WTC11 (cell line): ENCODE results near the gene FREM1. TPM values are rescaled to one million over a fixed set of nuclear protein-coding genes. Genes with fewer than 3 reads are reported as not detected.

ENCODE experiments used
- ATAC-seq: fragments of 200-7000 bp; cut with Tn5 transposase; 2 replicates; pipeline ENCODE4 v1.10.0; 2021; ENCODE audit warnings: mild to moderate bottlenecking, moderate library complexity
- Bru-seq: library from RNA; stranded (reverse); fragments of 400-500 nt; gene quantifications from one replicate; lab custom pipeline; 2021; lab: Mats Ljungman, UMichigan
- CTCF ChIA-PET: fragments of 300-600 bp; sonication (Branson Sonifier 250); formaldehyde crosslinking; loops from one replicate; lab custom pipeline; 2021; ENCODE audit warnings: antibody characterized with exemption; lab: Charles Lee
- POLR2A ChIA-PET: fragments of 350-600 bp; sonication (Branson Sonifier 250); formaldehyde crosslinking; loops from one replicate; lab custom pipeline; 2021; ENCODE audit warnings: antibody characterized with exemption; lab: Charles Lee
- DNase-seq: peaks from one replicate; pipeline ENCODE4 v3.0.0; 2021; ENCODE audit warnings: low spot score
- H3K27ac Mint-ChIP-seq: 2 replicates; pipeline ENCODE4 v1.8.0; 2021; ENCODE audit warnings: mixed read lengths
- H3K27me3 Mint-ChIP-seq: 2 replicates; pipeline ENCODE4 v1.8.0; 2021; ENCODE audit warnings: low read depth, mild to moderate bottlenecking, moderate library complexity, mixed read lengths
- H3K36me3 Mint-ChIP-seq: 2 replicates; pipeline ENCODE4 v1.8.0; 2021; ENCODE audit warnings: mixed read lengths
- H3K4me1 Mint-ChIP-seq: 2 replicates; pipeline ENCODE4 v1.8.0; 2022; ENCODE audit warnings: mixed read lengths
- H3K4me3 Mint-ChIP-seq: 2 replicates; pipeline ENCODE4 v1.8.0; 2021; ENCODE audit warnings: mild to moderate bottlenecking, moderate library complexity, mixed read lengths
- H3K9me3 Mint-ChIP-seq: 2 replicates; pipeline ENCODE4 v1.8.0; 2021; ENCODE audit warnings: mixed read lengths
- AR ChIP-seq: fragments of 250-450 bp; sonication (Bioruptor Pico); IDR thresholded peaks from 2 replicates; pipeline ENCODE4 v1.9.0; 2021; ENCODE audit warnings: mild to moderate bottlenecking
- CREM ChIP-seq: sonication (generic); formaldehyde crosslinking; IDR thresholded peaks from 2 replicates; pipeline ENCODE4 v1.8.1; 2022; ENCODE audit warnings: mild to moderate bottlenecking, missing genetic modification reagents, moderate library complexity
- ELF4 ChIP-seq: sonication (generic); formaldehyde crosslinking; IDR thresholded peaks from 2 replicates; pipeline ENCODE4 v1.8.1; 2022; ENCODE audit warnings: low read depth, mild to moderate bottlenecking, moderate library complexity, missing genetic modification reagents
- ERG ChIP-seq: fragments of 250-450 bp; sonication (Bioruptor Pico); IDR thresholded peaks from 2 replicates; pipeline ENCODE4 v1.8.0; 2021; ENCODE audit warnings: mild to moderate bottlenecking
- ETV6 ChIP-seq: sonication (generic); formaldehyde crosslinking; IDR thresholded peaks from 2 replicates; pipeline ENCODE4 v1.8.1; 2022; ENCODE audit warnings: mild to moderate bottlenecking, missing genetic modification reagents
- FOXK1 ChIP-seq: sonication (generic); formaldehyde crosslinking; IDR thresholded peaks from 2 replicates; pipeline ENCODE4 v1.8.0; 2022; ENCODE audit warnings: mild to moderate bottlenecking, moderate library complexity, missing genetic modification reagents
- HMGA2 ChIP-seq: fragments of 250-450 bp; sonication (Bioruptor Pico); IDR thresholded peaks from 2 replicates; pipeline ENCODE4 v1.4.0; 2021; ENCODE audit warnings: mild to moderate bottlenecking, moderate library complexity
- JAZF1 ChIP-seq: fragments of 250-450 bp; sonication (Bioruptor Pico); IDR thresholded peaks from 2 replicates; pipeline ENCODE4 v1.9.0; 2021; ENCODE audit warnings: moderate library complexity, mild to moderate bottlenecking, inconsistent platforms
- MYBL2 ChIP-seq: sonication (generic); formaldehyde crosslinking; IDR thresholded peaks from 2 replicates; pipeline ENCODE4 v1.8.1; 2023; ENCODE audit warnings: mild to moderate bottlenecking, moderate library complexity, missing genetic modification reagents
- NR2C2 ChIP-seq: sonication (generic); formaldehyde crosslinking; IDR thresholded peaks from 2 replicates; pipeline ENCODE4 v1.8.0; 2022; ENCODE audit warnings: mild to moderate bottlenecking, missing genetic modification reagents
- SMAD4 ChIP-seq: sonication (generic); formaldehyde crosslinking; IDR thresholded peaks from 2 replicates; pipeline ENCODE4 v1.8.0; 2022; ENCODE audit warnings: mild to moderate bottlenecking, missing genetic modification reagents
- SP1 ChIP-seq: sonication (generic); formaldehyde crosslinking; conservative IDR thresholded peaks from 2 replicates; pipeline ENCODE4 v1.8.1; 2022; ENCODE audit warnings: missing genetic modification reagents
- USF1 ChIP-seq: sonication (generic); formaldehyde crosslinking; IDR thresholded peaks from 2 replicates; pipeline ENCODE4 v1.8.0; 2022; ENCODE audit warnings: mild to moderate bottlenecking, missing genetic modification reagents
- ZNF396 ChIP-seq: fragments of 250-450 bp; sonication (Bioruptor Pico); IDR thresholded peaks from 2 replicates; pipeline ENCODE4 v1.8.0; 2021; ENCODE audit warnings: mild to moderate bottlenecking, moderate library complexity, borderline replicate concordance
- long read RNA-seq, 3 experiments: library from RNA in 1 of 3; library from capped mRNA in 1 of 3; library from polyadenylated mRNA in 1 of 3; unstranded in 2 of 3; stranded (forward) in 1 of 3; transcript quantifications; one replicate each; pipeline ENCODE4 v2.0.0, GENCODE V29; 2021
- total RNA-seq: library from RNA; stranded (reverse); gene quantifications from 3 replicates; pipeline ENCODE4 v1.2.3, GENCODE V29; 2021
- TF ChIP-seq, protein P1 (sequence below): sonication (generic); formaldehyde crosslinking; IDR thresholded peaks from 2 replicates; pipeline ENCODE4 v1.8.1; 2023; ENCODE audit warnings: mild to moderate bottlenecking, missing genetic modification reagents, moderate library complexity
- TF ChIP-seq, protein P2 (sequence below): sonication (generic); formaldehyde crosslinking; IDR thresholded peaks from 2 replicates; pipeline ENCODE4 v1.8.0; 2022; ENCODE audit warnings: mild to moderate bottlenecking, missing genetic modification reagents
- TF ChIP-seq, protein P3 (sequence below): sonication (generic); formaldehyde crosslinking; IDR thresholded peaks from 2 replicates; pipeline ENCODE4 v1.8.1; 2023; ENCODE audit warnings: mild to moderate bottlenecking, missing genetic modification reagents

The FREM1 gene, protein sequence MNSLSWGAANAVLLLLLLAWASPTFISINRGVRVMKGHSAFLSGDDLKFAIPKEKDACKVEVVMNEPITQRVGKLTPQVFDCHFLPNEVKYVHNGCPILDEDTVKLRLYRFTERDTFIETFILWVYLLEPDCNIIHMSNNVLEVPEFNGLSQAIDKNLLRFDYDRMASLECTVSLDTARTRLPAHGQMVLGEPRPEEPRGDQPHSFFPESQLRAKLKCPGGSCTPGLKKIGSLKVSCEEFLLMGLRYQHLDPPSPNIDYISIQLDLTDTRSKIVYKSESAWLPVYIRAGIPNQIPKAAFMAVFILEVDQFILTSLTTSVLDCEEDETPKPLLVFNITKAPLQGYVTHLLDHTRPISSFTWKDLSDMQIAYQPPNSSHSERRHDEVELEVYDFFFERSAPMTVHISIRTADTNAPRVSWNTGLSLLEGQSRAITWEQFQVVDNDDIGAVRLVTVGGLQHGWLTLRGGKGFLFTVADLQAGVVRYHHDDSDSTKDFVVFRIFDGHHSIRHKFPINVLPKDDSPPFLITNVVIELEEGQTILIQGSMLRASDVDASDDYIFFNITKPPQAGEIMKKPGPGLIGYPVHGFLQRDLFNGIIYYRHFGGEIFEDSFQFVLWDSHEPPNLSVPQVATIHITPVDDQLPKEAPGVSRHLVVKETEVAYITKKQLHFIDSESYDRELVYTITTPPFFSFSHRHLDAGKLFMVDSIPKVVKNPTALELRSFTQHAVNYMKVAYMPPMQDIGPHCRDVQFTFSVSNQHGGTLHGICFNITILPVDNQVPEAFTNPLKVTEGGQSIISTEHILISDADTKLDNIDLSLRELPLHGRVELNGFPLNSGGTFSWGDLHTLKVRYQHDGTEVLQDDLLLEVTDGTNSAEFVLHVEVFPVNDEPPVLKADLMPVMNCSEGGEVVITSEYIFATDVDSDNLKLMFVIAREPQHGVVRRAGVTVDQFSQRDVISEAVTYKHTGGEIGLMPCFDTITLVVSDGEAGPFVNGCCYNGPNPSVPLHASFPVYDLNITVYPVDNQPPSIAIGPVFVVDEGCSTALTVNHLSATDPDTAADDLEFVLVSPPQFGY (N-terminal part only)
- 2.8 to 3.6 TPM (median 3.0 TPM) in 3 replicates for total RNA-seq
- Bru-seq, nascent RNA = percentile 48 among the genes with signal in this experiment
- long read RNA-seq, experiment 1 = 0 reads
- long read RNA-seq, experiment 2, partial matches to known transcripts = 2 of 6 reads
- long read RNA-seq, experiment 2, other reads (novel, unspliced or antisense) = 4 of 6 reads
- long read RNA-seq, experiment 3, partial matches to known transcripts = 1 of 1 reads
- long read RNA-seq, experiment 3, other reads (novel, unspliced or antisense) = 0 of 1 reads

- CTCF ChIA-PET = interaction anchor here (1.1 kb wide), 1 partner anchor 225 kb away, joined by 7 read pairs; no protein-coding TSS in a partner anchor
- H3K27ac Mint-ChIP-seq = no peak within 1 kb of the TSS
- DNase-seq (peak; percentile 68), ATAC-seq (peak; percentile 87)
- H3K4me3 Mint-ChIP-seq = no peak within 1 kb of the TSS
- H3K36me3 Mint-ChIP-seq = no peaks in the 10 kb centered on the region
- H3K27me3 Mint-ChIP-seq = no peaks in the 10 kb centered on the region
- H3K4me1 Mint-ChIP-seq = peaks cover 22% of the 10 kb centered on the region
- H3K9me3 Mint-ChIP-seq = no peaks in the 10 kb centered on the region
- POLR2A ChIA-PET = interaction anchor here (0.6 kb wide), 1 partner anchor 268 kb away, joined by 5 read pairs; no protein-coding TSS in a partner anchor
- TF ChIP-seq, protein P1, sequence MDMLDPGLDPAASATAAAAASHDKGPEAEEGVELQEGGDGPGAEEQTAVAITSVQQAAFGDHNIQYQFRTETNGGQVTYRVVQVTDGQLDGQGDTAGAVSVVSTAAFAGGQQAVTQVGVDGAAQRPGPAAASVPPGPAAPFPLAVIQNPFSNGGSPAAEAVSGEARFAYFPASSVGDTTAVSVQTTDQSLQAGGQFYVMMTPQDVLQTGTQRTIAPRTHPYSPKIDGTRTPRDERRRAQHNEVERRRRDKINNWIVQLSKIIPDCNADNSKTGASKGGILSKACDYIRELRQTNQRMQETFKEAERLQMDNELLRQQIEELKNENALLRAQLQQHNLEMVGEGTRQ (CRISPR knock-in tag) = 0 out of 2 replicates have a peak, but pooled peaks have one; percentile 16
- TF ChIP-seq ERG (no peak), NR2C2 (CRISPR knock-in tag) (no peak), FOXK1 (CRISPR knock-in tag) (peak; percentile 61), ETV6 (0 out of 2 replicates have a peak, but pooled peaks have one; percentile 64)
- TF ChIP-seq, protein P2, sequence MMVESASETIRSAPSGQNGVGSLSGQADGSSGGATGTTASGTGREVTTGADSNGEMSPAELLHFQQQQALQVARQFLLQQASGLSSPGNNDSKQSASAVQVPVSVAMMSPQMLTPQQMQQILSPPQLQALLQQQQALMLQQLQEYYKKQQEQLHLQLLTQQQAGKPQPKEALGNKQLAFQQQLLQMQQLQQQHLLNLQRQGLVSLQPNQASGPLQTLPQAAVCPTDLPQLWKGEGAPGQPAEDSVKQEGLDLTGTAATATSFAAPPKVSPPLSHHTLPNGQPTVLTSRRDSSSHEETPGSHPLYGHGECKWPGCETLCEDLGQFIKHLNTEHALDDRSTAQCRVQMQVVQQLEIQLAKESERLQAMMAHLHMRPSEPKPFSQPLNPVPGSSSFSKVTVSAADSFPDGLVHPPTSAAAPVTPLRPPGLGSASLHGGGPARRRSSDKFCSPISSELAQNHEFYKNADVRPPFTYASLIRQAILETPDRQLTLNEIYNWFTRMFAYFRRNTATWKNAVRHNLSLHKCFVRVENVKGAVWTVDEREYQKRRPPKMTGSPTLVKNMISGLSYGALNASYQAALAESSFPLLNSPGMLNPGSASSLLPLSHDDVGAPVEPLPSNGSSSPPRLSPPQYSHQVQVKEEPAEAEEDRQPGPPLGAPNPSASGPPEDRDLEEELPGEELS (CRISPR knock-in tag) = peak; percentile 71; the same call in 1 of the 2 replicates
- TF ChIP-seq, protein P3, sequence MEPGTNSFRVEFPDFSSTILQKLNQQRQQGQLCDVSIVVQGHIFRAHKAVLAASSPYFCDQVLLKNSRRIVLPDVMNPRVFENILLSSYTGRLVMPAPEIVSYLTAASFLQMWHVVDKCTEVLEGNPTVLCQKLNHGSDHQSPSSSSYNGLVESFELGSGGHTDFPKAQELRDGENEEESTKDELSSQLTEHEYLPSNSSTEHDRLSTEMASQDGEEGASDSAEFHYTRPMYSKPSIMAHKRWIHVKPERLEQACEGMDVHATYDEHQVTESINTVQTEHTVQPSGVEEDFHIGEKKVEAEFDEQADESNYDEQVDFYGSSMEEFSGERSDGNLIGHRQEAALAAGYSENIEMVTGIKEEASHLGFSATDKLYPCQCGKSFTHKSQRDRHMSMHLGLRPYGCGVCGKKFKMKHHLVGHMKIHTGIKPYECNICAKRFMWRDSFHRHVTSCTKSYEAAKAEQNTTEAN (CRISPR knock-in tag) = peak; percentile 78; the same call in 1 of the 2 replicates
These were observed at the start of gene FREM1 for GRCh38 chr9:14909961-14910805. Gene FREM1 (minus strand): TSS chr9:14910428. CDS start chr9:14868977, 41,451 bp downstream.

GRCh38 chr9:14958989-14959388 is 48.8 kb upstream of the FREM1 start:
- peaks cover 6% of the 10 kb centered on the region for H3K4me1 Mint-ChIP-seq
- ATAC-seq (no peak), DNase-seq (no peak)
- ChIA-PET CTCF (interaction anchor here (0.6 kb wide), 1 partner anchor 398 kb away, joined by 7 read pairs; no protein-coding TSS in a partner anchor), POLR2A (no interaction called here)
- H3K36me3 Mint-ChIP-seq = no peaks in the 10 kb centered on the region
- H3K27ac Mint-ChIP-seq = no peak overlapping the region
- H3K4me3 Mint-ChIP-seq = no peak overlapping the region
- no peaks in the 10 kb centered on the region for H3K27me3 Mint-ChIP-seq
- H3K9me3 Mint-ChIP-seq = peaks cover 19% of the 10 kb centered on the region
- TF ChIP-seq USF1 (CRISPR knock-in tag) = no peak
- no peak for TF ChIP-seq ZNF396
- TF ChIP-seq ELF4 (CRISPR knock-in tag) = no peak
- TF ChIP-seq MYBL2 (CRISPR knock-in tag) = no peak
- no peak for TF ChIP-seq SP1 (CRISPR knock-in tag)
- no peak for TF ChIP-seq CREM (CRISPR knock-in tag)
- no peak for TF ChIP-seq SMAD4 (CRISPR knock-in tag)
- TF ChIP-seq JAZF1 = no peak
- no peak for TF ChIP-seq AR
- TF ChIP-seq HMGA2 (CRISPR knock-in tag) = no peak
